Frontal cortex (tissue), 1 donor: ENCODE measurements around the gene NOCT. TPM values are rescaled to one million over a fixed set of nuclear protein-coding genes. Genes with fewer than 3 reads are reported as not detected.

Experiments used
- small RNA-seq: library from RNA; depleted of rRNA; stranded (forward); fragments of <200 nt; gene quantifications from one replicate; pipeline ENCODE3, GENCODE V24; 2014
- total RNA-seq: library from RNA; depleted of rRNA; stranded (reverse); fragments of >200 nt; gene quantifications from one replicate; pipeline ENCODE4 v1.2.3, GENCODE V29; 2014

The NOCT gene
- total RNA-seq, 1 donor from 2014 or later = 33.8 TPM

Small RNA genes lying within 50 kb of the gene (small RNA-seq; reads per million reads assigned to genes)
- gene RNU6-531P = not detected

Other genes with a start within 250 kb of the NOCT start
- 141 TPM for gene ELF2, start 161.4 kb downstream of the NOCT start, total RNA-seq